NCI-H128 (cell line): ENCODE measurements around the gene KRTAP10-3.
"Not testable (repeated sequence)": the region's sequence is repeated elsewhere in the genome, so short reads cannot be mapped to it uniquely, and the experiment has no call there.

Experiments
- DNase-seq: peaks from one replicate; lab custom pipeline; 2025; ENCODE audit not compliant: unreplicated experiment; lab: John Stamatoyannopoulos, UW

KRTAP10-3 gene

GRCh38 chr21:44550285-44550684, 8.3 kb downstream of the KRTAP10-3 start:
- not testable (repeated sequence) for DNase-seq

DNA sequence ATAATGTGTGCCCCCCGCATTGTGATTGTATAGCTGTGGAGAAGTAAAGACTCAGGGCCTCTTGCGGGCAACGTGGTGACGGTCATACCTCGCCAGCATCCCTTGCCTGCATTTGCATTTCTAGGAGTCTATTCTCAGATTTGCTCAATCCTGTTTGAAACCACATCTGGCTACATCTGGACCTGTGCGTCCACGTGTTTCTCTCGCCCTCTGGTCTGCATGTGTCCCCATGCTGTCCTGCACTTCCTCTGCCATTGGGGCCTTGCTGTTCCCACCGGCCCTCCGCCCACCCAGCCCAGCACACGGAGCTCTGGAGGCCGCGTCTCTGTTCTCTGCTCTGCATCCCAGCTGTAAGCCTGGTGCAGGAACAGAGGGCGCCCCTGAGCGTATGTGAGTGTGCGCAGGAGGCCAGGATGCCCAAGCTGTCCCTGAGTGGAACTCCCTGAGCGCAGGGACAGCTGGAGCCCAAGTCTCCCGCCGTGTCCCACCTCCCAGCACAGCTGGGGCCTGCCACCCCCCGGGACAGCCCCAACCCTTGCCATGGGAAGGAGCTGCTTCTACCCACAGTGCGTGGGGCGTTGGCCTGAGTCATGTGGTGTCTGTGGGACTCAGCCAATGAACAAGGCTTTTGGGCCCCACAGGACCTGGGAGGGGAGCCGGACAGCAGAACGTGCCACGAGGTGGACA, 8.9 kb downstream of the KRTAP10-3 start:
- no peak for DNase-seq

- no peak for DNase-seq
Observed at GRCh38 chr21:44548922-44549321, 9.7 kb downstream of the KRTAP10-3 start.

DNA sequence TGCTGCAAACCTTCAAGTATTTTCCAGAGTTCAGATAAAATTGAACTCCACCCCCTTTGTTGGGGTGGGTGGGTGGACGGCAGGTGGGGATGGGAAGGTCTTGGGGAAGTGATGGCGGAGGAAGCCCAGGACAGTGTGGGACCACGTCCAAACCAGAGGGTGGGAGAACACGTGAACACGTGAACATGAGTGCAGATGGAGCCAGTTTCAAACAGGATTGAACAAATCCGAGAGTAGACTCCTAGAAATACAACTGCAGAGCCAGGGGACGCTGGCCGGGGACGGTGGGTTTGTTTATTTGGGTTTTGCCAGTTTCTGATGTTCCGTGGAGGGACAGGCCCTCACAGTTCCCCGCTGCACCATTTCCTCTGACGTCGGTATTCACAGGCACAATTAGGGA, 10.2 kb downstream of the KRTAP10-3 start:
- no peak for DNase-seq

DNA sequence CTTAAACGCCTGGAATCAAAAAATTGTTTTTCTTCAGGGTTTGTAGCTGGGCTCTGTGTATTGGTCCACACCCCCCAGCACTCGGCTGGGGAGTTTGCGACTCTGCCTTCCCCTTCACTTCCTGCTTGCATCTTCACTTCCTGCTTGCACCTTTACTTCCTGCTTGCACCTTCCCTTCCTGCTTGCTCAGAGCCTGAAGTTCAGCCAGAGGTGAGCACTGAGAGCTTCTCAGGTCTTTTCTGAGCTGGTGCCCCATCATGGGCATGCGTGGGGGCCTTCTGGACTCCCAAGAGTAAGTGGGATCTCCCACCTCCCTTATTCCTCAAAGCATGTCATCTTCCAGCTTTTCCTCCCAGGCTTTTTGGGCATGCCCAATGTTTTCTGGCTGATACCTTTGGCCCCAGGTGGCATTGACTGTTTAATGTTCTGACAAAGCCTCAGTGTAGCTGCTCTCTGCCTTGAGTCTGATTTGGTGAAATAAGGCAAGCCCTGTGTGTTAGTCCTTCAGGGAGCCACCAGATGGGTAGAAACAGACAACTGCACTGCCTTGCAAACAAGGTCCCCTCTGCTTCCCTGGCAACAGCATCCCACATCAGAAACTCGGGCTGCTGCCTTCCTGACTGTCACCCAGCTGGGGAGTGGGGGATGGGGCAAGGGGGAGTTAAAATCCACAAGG, 10.8 kb downstream of the KRTAP10-3 start:
- DNase-seq = no peak

DNA sequence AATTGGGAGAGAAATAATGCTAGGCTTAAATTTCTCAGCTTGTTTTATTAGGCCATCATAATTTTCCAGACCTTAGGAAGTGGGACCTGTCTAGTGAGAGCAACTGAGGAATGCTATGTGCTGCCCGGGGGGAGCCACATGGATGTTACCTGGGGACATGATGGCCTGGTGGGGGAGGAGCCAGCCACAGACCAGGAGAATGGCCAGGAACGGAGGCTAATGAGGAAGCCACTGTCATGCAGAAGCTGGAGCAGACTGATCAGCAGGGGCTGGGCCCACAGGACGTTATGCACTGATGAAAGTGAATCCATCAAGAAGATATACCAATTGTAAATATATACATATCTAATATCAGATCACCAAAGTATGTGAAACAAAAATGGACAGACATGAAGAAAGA, 14.0 kb downstream of the KRTAP10-3 start:
- no peak for DNase-seq

DNA sequence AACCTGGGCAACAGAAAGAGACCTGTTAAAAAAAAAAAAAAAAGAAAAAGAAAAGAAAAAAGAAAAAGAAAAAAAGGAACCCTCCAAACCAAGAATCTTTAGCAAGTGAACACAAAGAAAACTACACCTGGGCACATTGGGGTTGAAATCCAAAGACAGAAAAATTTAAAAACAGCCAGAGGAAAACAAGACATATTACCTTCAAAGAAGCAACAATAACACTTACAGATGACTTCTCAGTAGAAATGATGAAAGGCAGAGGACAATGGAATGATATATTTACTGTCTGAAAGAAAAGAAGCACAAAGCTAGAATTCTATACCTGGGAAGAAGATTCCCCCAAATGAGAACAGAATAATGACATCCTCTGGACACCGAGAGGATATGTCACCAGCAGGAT, 15.9 kb downstream of the KRTAP10-3 start:
- no peak for DNase-seq

DNA sequence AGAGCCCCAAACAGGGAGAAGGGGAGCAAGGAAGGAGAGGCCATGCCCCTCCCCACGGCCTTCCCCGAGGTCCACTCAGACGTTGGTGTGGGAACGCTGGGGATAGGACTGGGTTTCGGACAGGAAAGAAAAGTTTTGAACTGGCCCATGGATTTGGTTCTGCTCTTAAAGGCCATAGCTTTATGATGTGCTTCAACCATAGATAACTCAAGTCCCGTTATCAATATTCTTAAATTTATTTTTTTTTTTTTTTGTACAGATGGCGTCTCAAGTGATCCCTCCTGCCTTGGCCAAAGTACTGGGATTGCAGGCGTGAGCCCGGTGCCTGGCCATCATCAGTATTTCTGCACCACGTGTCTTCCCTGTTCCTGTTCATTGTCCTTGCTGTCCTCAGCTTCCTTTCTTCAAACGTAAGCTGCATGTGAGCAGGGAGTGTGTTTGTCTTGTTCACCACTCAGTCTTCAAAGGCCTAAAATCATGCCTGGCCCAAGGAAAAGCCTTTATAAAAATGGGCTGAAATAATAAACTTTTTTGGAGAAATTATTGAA, 17.8 kb downstream of the KRTAP10-3 start:
- DNase-seq = no peak

DNA sequence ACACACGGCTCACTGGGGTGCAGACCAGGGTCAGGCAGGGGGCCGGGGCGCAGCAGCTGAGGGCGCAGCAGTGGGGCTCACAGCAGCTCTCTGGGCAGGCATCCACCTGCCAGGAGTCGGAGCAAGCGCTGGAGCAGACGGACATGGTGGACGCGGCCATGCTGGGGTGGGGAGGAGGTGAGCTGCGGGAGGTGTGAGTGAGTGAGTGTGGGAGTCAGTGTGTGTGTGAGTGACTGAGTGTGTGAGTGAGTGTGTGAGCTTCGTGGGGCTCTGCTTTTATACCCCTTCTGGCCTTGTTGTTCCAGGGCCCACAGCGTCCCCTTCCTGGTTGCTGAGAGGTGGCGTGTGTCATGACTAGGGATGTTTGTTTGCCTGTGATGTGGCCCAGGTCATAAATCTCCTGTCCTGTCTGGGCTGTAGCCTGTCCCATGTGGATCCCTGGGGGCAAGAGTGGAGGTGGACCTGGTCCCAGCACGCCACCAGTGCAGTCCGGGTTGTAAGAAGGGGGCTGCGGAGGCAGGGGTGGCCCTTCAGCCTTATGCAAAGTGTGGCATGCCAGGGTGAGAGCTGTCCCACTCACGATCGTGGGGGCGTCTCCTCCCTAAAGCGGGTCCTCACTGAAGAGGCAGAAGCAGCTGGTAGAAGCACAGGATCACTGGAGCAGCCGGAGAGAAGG, 18.5 kb downstream of the KRTAP10-3 start, which contains the start of gene KRTAP10-1:
KRTAP10-1 (minus strand) TSS at position 205 of the 676 bp plus-strand sequence; CDS start at position 160, 45 bp downstream.
- DNase-seq = no peak

- no peak for DNase-seq
Observed at GRCh38 chr21:44539046-44539445, 19.5 kb downstream of the KRTAP10-3 start.

DNA sequence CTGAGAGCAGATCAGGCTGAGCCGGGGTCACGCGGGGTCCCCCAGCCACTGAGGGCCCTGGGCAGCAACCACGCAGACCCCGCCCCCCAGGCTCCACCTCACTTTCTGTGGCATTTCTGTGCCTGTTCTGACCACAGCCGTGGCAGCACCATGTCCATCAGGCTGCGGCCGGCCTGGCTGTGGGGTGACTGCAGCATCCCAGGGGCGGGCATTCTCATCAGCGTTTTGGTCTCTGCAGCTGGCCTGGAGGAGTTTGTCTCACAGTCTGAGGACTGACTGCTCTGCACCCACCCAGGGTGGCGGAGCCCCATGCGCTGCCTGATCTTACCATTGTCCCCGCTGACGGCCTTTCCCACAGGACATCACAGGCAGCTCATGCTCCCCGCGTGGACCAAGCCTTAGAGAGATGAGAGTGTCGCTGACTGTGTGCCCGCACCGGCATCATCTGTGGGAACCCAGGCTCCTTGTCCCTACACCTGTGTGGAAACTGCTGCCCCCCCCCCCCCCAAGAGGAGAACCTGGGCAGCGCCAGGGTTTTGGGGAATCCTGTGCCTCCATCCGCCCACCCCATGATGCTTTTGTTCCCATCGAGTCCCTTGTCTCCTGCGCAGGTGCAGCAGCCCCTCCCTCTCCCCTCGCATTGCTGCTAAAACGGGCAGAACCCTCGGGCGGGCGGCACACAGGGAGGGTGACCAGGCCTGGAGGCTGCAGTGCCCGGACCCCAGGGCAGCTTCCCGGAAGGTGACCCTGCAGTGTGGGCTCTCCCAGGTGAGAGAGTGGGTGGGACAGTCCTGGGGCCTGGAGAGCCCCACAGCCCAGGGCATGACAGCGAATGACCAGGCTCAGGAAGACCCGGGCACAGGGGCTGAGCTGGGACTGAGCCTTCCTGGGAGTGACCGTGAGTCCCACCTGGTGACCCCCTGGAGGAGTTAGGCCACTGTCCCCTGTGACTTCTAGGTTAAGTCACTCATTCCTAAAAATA, 20.4 kb downstream of the KRTAP10-3 start:
- DNase-seq = no peak

DNA sequence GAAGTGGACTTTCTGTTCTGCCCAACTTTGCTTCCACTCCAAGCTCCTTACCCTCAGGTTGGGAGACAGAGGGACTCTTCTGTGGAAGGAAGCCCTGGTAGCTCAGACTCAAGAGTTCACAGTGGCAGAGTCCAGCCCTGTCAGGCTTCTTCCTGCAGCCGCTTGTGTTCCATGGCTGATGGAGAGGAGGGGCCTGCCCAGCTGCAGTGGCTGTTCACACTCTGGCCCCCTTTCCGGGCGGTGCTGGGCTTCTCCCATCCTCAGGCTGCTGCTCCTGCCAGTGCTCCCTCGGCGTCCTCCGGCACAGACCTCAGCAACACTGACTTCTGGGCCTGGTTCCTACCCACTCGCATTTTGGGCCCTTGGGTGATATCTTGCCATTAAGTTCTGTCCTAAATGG, 22.6 kb downstream of the KRTAP10-3 start:
- no peak for DNase-seq

DNA sequence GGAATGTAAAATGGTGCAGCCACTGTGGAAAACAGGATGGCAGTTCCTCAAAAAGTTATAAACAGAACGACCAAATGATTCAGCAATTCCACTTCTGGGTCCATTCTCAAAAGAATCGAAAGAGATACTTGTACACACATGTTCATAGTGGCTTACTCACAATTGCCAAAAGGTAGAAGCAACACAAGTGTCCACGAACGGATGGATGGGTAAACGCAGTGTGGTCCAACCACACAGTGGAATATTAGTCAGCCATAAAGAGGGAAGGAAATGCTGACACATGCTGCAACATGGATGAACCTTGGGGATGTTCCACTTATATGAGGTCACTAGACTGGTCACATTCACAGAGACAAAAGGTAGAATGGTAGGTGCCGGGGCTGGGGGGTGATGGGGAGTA, 23.9 kb downstream of the KRTAP10-3 start:
- DNase-seq = no peak

DNA sequence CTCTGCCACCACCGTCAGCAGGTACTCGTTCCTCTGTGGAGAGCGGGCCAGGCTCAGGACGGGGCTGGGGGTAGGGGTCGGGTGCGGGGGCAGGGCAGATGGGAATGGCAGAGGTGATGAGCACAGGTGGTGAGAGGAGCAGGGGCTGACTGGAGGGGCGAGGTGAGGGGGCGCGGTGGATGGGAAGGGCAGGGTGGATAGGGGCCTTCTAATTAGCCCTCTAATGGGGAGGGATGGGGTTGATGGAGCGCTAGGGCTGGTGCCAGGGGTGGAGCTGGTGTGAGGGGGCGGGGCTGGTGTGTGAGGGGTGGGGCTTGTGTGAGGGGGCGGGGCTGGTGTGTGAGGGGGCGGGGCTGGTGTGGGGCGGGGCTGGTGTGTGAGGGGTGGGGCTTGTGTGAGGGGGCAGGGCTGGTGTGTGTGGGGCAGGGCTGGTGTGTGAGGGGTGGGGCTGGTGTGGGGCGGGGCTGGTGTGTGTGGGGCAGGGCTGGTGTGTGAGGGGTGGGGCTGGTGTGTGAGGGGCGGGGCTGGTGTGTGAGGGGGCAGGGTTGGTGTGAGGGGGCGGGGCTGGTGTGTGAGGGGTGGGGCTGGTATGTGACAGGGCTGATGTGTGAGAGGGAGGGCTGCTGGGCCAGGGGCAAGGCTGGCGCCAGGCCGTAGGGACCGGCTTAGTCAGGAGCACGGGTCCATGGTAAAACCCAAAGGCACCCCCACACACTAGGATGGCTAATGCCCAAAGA, 24.5 kb downstream of the KRTAP10-3 start:
- DNase-seq = no peak

DNA sequence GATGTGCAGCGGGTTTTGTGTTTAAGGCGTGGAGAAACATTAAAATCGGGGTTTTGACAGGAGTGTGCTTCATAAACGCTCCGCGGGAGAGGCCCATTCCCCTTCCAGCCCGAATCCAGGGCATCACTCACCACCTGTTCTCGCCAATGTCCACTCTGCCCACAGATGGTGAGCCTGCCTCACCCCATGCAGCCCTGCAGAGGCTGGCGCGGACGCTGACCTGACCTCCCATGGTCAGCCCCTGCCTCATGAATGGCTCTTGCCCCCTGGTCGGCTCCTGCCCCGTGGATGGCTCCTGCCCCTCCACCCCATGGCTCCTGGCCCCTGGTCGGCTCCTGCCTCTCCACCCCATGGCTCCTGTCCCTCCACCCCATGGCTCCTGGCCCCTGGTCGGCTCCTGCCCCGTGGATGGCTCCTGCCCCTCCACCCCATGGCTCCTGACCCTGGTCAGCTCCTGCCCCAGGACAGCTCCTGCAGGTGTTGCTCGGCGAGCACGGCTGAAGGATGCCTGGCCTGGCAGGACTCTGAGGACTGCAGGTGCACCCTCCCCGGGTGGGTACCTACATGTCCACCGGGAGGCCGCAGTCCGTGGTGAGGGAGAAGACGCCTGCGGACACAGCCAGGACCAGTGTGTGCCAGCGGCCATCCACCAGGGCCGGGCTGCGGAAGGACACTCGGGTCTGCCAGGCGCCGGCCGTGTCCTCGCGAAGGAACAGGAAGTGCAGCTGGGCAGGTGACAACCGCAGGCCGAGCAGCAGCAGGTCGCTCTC, 25.3 kb downstream of the KRTAP10-3 start:
- DNase-seq = no peak

GRCh38 chr21:44532712-44533111, 25.9 kb downstream of the KRTAP10-3 start:
- DNase-seq = no peak

- no peak for DNase-seq
Observed at GRCh38 chr21:44531606-44532564, 26.7 kb downstream of the KRTAP10-3 start.
